Loucy (cell line): ENCODE results near the gene AHI1.

Experiments used
- H2AFZ ChIP-seq: fragments of 200-600 bp; sonication (generic); 2 replicates; pipeline ENCODE4 v1.6.0; 2016; ENCODE audit warnings: antibody characterized with exemption, mild to moderate bottlenecking, low read length, moderate library complexity
- H3F3A ChIP-seq: fragments of 200-600 bp; 2 replicates; pipeline ENCODE4 v1.6.0; 2016; ENCODE audit warnings: antibody characterized with exemption, low read depth, mild to moderate bottlenecking
- H3K27me3 ChIP-seq: fragments of 200-600 bp; sonication (generic); 2 replicates; pipeline ENCODE4 v1.6.1; 2014; ENCODE audit warnings: low read length, mild to moderate bottlenecking; ENCODE audit not compliant: insufficient read depth, poor library complexity, severe bottlenecking
- H3K36me3 ChIP-seq: fragments of 200-600 bp; sonication (generic); 2 replicates; pipeline ENCODE4 v1.6.1; 2016; ENCODE audit warnings: low read length; ENCODE audit not compliant: insufficient read depth
- H3K4me1 ChIP-seq: fragments of 200-600 bp; sonication (generic); 2 replicates; pipeline ENCODE4 v1.5.1; 2014; ENCODE audit warnings: low read length, mild to moderate bottlenecking; ENCODE audit not compliant: insufficient read depth, poor library complexity, severe bottlenecking
- H3K4me2 ChIP-seq: fragments of 200-600 bp; sonication (generic); 2 replicates; pipeline ENCODE4 v1.6.0; 2014; ENCODE audit warnings: antibody characterized with exemption, low read length, low read depth, mild to moderate bottlenecking; ENCODE audit not compliant: poor library complexity, severe bottlenecking
- H3K4me3 ChIP-seq: fragments of 200-600 bp; sonication (generic); 2 replicates; pipeline ENCODE4 v1.5.1; 2014; ENCODE audit warnings: low read length, mild to moderate bottlenecking, mixed read lengths; ENCODE audit not compliant: poor library complexity, severe bottlenecking
- H3K79me2 ChIP-seq: fragments of 200-600 bp; sonication (generic); 2 replicates; pipeline ENCODE4 v1.6.1; 2014; ENCODE audit warnings: low read length; ENCODE audit not compliant: insufficient read depth
- H3K9ac ChIP-seq: fragments of 200-600 bp; sonication (generic); 2 replicates; pipeline ENCODE4 v1.6.0; 2014; ENCODE audit warnings: mild to moderate bottlenecking, low read depth, low read length, moderate library complexity; ENCODE audit not compliant: poor library complexity, severe bottlenecking
- H3K9me2 ChIP-seq: fragments of 200-600 bp; sonication (generic); replicated peaks from 2 replicates; pipeline ENCODE4 v1.6.1; 2016; ENCODE audit warnings: low read depth, low read length, mixed read lengths
- H3K9me3 ChIP-seq: fragments of 200-600 bp; sonication (generic); 2 replicates; pipeline ENCODE4 v1.6.1; 2014; ENCODE audit warnings: mild to moderate bottlenecking, antibody characterized with exemption, low read length, low read depth; ENCODE audit not compliant: insufficient read depth
- H4K20me1 ChIP-seq: fragments of 200-600 bp; sonication (generic); 2 replicates; pipeline ENCODE4 v1.6.0; 2014; ENCODE audit warnings: antibody characterized with exemption, low read length, mild to moderate bottlenecking; ENCODE audit not compliant: insufficient read depth, poor library complexity, severe bottlenecking
- EZH2phosphoT487 ChIP-seq: fragments of 200-600 bp; IDR thresholded peaks from 2 replicates; pipeline ENCODE4 v1.6.1; 2018; ENCODE audit warnings: antibody characterized with exemption, mild to moderate bottlenecking, moderate library complexity, borderline replicate concordance
- TF ChIP-seq, protein P1 (sequence below): fragments of 200-600 bp; sonication (generic); conservative IDR thresholded peaks from 2 replicates; pipeline ENCODE4 v1.5.1; 2014; ENCODE audit warnings: mild to moderate bottlenecking, antibody characterized with exemption, low read length

Gene AHI1

DNA sequence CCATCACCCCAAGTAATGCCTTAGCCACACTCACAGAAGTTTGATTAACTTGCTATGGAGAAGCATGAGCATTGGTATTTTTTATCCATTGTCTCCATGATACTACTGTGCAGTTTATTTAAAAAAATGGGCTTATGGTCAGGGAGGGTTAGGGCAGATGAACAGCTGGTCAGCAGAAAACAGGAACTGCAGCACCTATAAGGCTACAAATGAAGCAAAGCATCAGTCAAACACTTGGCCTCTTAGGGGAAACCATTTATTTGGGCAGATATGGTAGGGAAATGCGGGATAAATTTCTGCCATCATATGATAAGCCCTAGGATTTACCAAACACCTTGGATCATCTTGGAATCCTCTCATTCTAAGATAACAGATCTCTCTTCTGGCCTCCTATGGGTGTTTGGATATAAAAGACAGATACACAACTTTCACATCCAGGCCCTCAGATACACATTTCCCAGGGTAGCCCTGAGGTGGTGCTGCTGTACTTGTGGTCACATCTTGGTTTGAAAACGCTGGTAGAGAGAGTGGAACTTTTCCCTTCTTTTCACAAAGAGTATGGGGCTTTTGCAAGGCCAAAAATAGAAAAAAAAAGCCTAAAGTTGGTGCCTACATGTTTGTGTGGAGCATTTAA is 42.8 kb upstream of the AHI1 start:
- H2AFZ ChIP-seq: no peak overlapping the region
- H3K9me2 ChIP-seq: no peaks in the 10 kb centered on the region
- H3K9ac ChIP-seq: no peak overlapping the region
- H3F3A ChIP-seq: no peaks in the 10 kb centered on the region
- H3K27me3 ChIP-seq: no peaks in the 10 kb centered on the region
- no peaks in the 10 kb centered on the region for H3K79me2 ChIP-seq
- no peaks in the 10 kb centered on the region for H3K9me3 ChIP-seq
- H3K4me2 ChIP-seq: no peak overlapping the region
- H3K36me3 ChIP-seq: no peaks in the 10 kb centered on the region
- peaks cover 6% of the 10 kb centered on the region for H3K4me1 ChIP-seq
- H3K4me3 ChIP-seq: no peak overlapping the region
- TF ChIP-seq, protein P1, sequence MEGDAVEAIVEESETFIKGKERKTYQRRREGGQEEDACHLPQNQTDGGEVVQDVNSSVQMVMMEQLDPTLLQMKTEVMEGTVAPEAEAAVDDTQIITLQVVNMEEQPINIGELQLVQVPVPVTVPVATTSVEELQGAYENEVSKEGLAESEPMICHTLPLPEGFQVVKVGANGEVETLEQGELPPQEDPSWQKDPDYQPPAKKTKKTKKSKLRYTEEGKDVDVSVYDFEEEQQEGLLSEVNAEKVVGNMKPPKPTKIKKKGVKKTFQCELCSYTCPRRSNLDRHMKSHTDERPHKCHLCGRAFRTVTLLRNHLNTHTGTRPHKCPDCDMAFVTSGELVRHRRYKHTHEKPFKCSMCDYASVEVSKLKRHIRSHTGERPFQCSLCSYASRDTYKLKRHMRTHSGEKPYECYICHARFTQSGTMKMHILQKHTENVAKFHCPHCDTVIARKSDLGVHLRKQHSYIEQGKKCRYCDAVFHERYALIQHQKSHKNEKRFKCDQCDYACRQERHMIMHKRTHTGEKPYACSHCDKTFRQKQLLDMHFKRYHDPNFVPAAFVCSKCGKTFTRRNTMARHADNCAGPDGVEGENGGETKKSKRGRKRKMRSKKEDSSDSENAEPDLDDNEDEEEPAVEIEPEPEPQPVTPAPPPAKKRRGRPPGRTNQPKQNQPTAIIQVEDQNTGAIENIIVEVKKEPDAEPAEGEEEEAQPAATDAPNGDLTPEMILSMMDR: peak; percentile 47
- TF ChIP-seq EZH2phosphoT487: no peak
- H4K20me1 ChIP-seq: no peaks in the 10 kb centered on the region

DNA sequence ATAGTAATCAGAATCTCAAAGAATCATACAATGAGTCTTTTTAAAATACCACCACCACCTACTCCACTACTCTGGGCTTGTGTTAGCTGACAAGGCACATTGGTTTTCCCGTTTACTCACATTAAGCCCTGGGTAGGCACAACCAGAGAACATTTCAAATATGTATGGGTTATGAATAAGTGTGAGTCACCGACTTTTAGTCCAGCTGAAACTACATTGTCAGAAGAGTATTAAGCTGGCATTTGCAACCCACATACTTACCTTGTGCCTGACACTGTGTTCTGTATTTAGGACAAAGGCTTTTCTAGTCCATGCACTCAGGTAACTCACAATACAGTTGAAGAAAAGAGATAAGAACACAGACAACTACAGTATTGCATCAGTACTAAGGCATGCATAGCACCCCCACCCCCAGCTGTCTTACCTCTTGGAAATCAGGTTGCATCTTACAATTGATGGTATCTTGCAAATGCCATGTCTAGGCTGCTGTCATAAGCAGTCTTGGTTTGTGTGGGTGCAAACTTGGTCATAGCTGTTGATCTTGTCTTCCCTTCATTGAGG is 40.3 kb upstream of the AHI1 start:
- H3K9me2 ChIP-seq: no peaks in the 10 kb centered on the region
- TF ChIP-seq EZH2phosphoT487: no peak
- TF ChIP-seq, protein P1: no peak
- H3K4me3 ChIP-seq: no peak overlapping the region
- peaks cover 6% of the 10 kb centered on the region for H3K4me1 ChIP-seq
- no peak overlapping the region for H3K4me2 ChIP-seq
- no peaks in the 10 kb centered on the region for H3K27me3 ChIP-seq
- H3F3A ChIP-seq: no peaks in the 10 kb centered on the region
- no peak overlapping the region for H3K9ac ChIP-seq
- H4K20me1 ChIP-seq: no peaks in the 10 kb centered on the region
- no peaks in the 10 kb centered on the region for H3K79me2 ChIP-seq
- H2AFZ ChIP-seq: no peak overlapping the region
- H3K36me3 ChIP-seq: no peaks in the 10 kb centered on the region
- no peaks in the 10 kb centered on the region for H3K9me3 ChIP-seq

DNA sequence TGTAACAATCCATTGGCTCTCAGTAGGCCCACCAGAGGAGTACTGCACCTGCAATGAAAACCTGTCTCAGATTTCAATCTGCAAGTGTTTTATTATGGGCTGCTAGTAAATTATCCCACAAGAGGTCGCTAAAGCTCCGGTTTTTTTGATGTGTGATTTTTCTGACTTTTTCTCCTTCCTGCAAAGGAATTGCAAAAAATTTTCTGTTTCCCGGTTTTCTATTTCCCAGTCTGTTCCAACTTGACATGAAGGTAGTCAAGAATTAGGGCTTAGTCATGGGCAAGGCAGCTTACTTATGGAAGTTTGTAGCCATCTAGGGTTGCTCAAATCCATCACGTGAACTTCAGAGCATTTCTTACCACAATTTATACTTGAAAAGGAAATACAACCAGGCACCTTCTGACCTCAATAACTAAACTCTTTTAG is 38.5 kb upstream of the AHI1 start:
- Histone ChIP-seq H3K36me3 (no peaks in the 10 kb centered on the region), H2AFZ (peak overlapping the region; percentile 83), H3K4me3 (peak overlapping the region; percentile 63), H3K4me2 (peak overlapping the region; percentile 64), H3K9ac (no peak overlapping the region), H3K9me3 (no peaks in the 10 kb centered on the region), H3K79me2 (no peaks in the 10 kb centered on the region), H3K9me2 (no peaks in the 10 kb centered on the region), H3K4me1 (peaks cover 12% of the 10 kb centered on the region), H4K20me1 (no peaks in the 10 kb centered on the region), H3K27me3 (no peaks in the 10 kb centered on the region), H3F3A (no peaks in the 10 kb centered on the region)
- no peak for TF ChIP-seq EZH2phosphoT487
- TF ChIP-seq, protein P1: peak; percentile 92
